ENCODE measurements around the gene METTL23. TPM values are rescaled to one million over a fixed set of nuclear protein-coding genes. Genes with fewer than 3 reads are reported as not detected.
"Not testable (repeated sequence)": the region's sequence is repeated elsewhere in the genome, so short reads cannot be mapped to it uniquely, and the experiment has no call there.

Gene METTL23
- polyA plus RNA-seq, 3 donors = 37.9 to 71.3 (median 56.5) TPM

- WGBS (ENCODE audit: insufficient coverage) = 14% methylated on average over 26 of the region's 56 CpGs
- intact Hi-C loops (cut with micrococcal nuclease) = loop anchor here in 1 of 2 donors (10.0 kb wide), 1 partner anchor 206 kb away; the partner anchor contains the start of gene RHBDF2
- Histone ChIP-seq H2AFZ (ENCODE audit: insufficient read depth, low read depth, low read length, poor library complexity, severe bottlenecking) (peak within 1 kb of the TSS; percentile 53), H3K79me2 (ENCODE audit: insufficient read depth, low read length) (peaks cover 3% of the 10 kb centered on the region), H3K9me3 (replicated peaks in 1 of 2; ENCODE audit: control insufficient read depth in 1 of 2, insufficient read depth in 1 of 2, low read length in 2 of 2) (no peaks in the 10 kb centered on the region), H3K27me3 (ENCODE audit: control insufficient read depth in 2 of 2, insufficient read depth in 2 of 2, low read length in 2 of 2) (peaks cover 8 to 17% of the 10 kb centered on the region in 2 donors), H3K4me2 (replicated peaks; ENCODE audit: extremely low read depth, low read length, poor library complexity, severe bottlenecking) (peak within 1 kb of the TSS; percentile 72), H3K4me3 (replicated peaks in 1 of 3; ENCODE audit: low read depth in 2 of 3, low read length in 3 of 3) (peak within 1 kb of the TSS in 2 of 3 experiments; percentile 16 to 61), H3K36me3 (replicated peaks in 1 of 2; ENCODE audit: control insufficient read depth in 1 of 2, insufficient read depth in 2 of 2, low read length in 2 of 2) (peaks cover 15 to 29% of the 10 kb centered on the region in 2 donors), H3K9ac (ENCODE audit: insufficient read depth, low read length, poor library complexity, severe bottlenecking) (peak within 1 kb of the TSS; percentile 32), H3K27ac (ENCODE audit: low read depth in 1 of 2, low read length in 2 of 2) (no peak within 1 kb of the TSS), H4K20me1 (ENCODE audit: insufficient read depth, low read length) (peaks cover 34% of the 10 kb centered on the region), H3K4me1 (ENCODE audit: control insufficient read depth in 1 of 2, insufficient read depth in 2 of 2, low read length in 2 of 2) (peaks cover 26 to 28% of the 10 kb centered on the region in 2 donors)
- peaks cover 25 to 33% (median 26%) of the 10 kb centered on the region in 3 donors for H3K27me3 Mint-ChIP-seq (ENCODE audit: low read depth in 3 of 3)
- peak in 2 of 3 donors; percentile 43 to 46 for DNase-seq
- H3K4me1 Mint-ChIP-seq = peaks cover 27% of the 10 kb centered on the region
- peak within 1 kb of the TSS in 4 of 7 donors; percentile 53 to 84 (median 72) for H3K27ac Mint-ChIP-seq
- no peak for TF ChIP-seq CTCF (IDR thresholded peaks at IDR 0.05)
- peaks cover 34% of the 10 kb centered on the region in 2 donors for H3K36me3 Mint-ChIP-seq
- H3K9me3 Mint-ChIP-seq = peaks cover 0 to 8% (median 2%) of the 10 kb centered on the region in 7 donors
- H3K4me3 Mint-ChIP-seq = peak within 1 kb of the TSS; percentile 67 to 82
Measured at GRCh38 chr17:76710863-76711611, 15.6 kb upstream of the METTL23 start, which contains the start of gene MXRA7. Gene MXRA7 (minus strand): TSS chr17:76710965. CDS start chr17:76710946, 19 bp downstream.

- H4K20me1 ChIP-seq (ENCODE audit: insufficient read depth, low read length) = peaks cover 41% of the 10 kb centered on the region
- H3K27me3 ChIP-seq (ENCODE audit: control insufficient read depth in 2 of 2, insufficient read depth in 2 of 2, low read length in 2 of 2) = peaks cover 8 to 17% of the 10 kb centered on the region in 2 donors
- H3K9ac ChIP-seq (ENCODE audit: insufficient read depth, low read length, poor library complexity, severe bottlenecking); H3K79me2 ChIP-seq (ENCODE audit: insufficient read depth, low read length); H3K27ac Mint-ChIP-seq; H3K9me3 ChIP-seq (replicated peaks in 1 of 2; ENCODE audit: control insufficient read depth in 1 of 2, insufficient read depth in 1 of 2, low read length in 2 of 2); H3K4me3 Mint-ChIP-seq; H3K4me3 ChIP-seq (replicated peaks in 1 of 3; ENCODE audit: low read depth in 2 of 3, low read length in 3 of 3); DNase-seq; H3K4me2 ChIP-seq (replicated peaks; ENCODE audit: extremely low read depth, low read length, poor library complexity, severe bottlenecking); H3K9me3 Mint-ChIP-seq; H2AFZ ChIP-seq (ENCODE audit: insufficient read depth, low read depth, low read length, poor library complexity, severe bottlenecking); H3K27ac ChIP-seq (ENCODE audit: low read depth in 1 of 2, low read length in 2 of 2): not testable (repeated sequence)
- peaks cover 38 to 45% of the 10 kb centered on the region in 2 donors for H3K36me3 Mint-ChIP-seq
- WGBS (ENCODE audit: insufficient coverage) = 100% methylated on average over 4 of the region's 7 CpGs
- peaks cover 25 to 33% (median 26%) of the 10 kb centered on the region in 3 donors for H3K27me3 Mint-ChIP-seq (ENCODE audit: low read depth in 3 of 3)
- peaks cover 39% of the 10 kb centered on the region for H3K4me1 Mint-ChIP-seq
- peaks cover 39 to 40% of the 10 kb centered on the region in 2 donors for H3K4me1 ChIP-seq (ENCODE audit: control insufficient read depth in 1 of 2, insufficient read depth in 2 of 2, low read length in 2 of 2)
- H3K36me3 ChIP-seq (replicated peaks in 1 of 2; ENCODE audit: control insufficient read depth in 1 of 2, insufficient read depth in 2 of 2, low read length in 2 of 2) = peaks cover 21 to 42% of the 10 kb centered on the region in 2 donors
- intact Hi-C loops (cut with micrococcal nuclease) = loop anchor here in 1 of 2 donors (10.0 kb wide), 1 partner anchor 208 kb away; the partner anchor contains the start of gene RHBDF2
Measured at GRCh38 chr17:76712321-76712720, 14.3 kb upstream of the METTL23 start.

All from CD14-positive monocyte (primary cell).